Stomach (tissue), 4 donors: ENCODE data around the gene SUPT4H1.

Experiments used
- POLR2A ChIP-seq, 4 donors: fragments of 450-650 bp; IDR thresholded peaks; one replicate each; pipeline ENCODE4 v1.6.1; 2016; ENCODE audit warnings: antibody characterized with exemption in 4 of 4, control low read depth in 2 of 4, mild to moderate bottlenecking in 1 of 4, moderate library complexity in 1 of 4
- TF ChIP-seq, protein P1 (sequence below), 7 experiments: fragments of 450-650 bp in 4 of 7; fragments of 200-600 bp in 3 of 7; sonication (generic) in 3 of 7; IDR thresholded peaks; one replicate each; pipeline ENCODE4 v1.5.1; 2016 to 2019; ENCODE audit warnings: antibody characterized with exemption in 7 of 7, control low read depth in 2 of 7, mild to moderate bottlenecking in 1 of 7

DNA sequence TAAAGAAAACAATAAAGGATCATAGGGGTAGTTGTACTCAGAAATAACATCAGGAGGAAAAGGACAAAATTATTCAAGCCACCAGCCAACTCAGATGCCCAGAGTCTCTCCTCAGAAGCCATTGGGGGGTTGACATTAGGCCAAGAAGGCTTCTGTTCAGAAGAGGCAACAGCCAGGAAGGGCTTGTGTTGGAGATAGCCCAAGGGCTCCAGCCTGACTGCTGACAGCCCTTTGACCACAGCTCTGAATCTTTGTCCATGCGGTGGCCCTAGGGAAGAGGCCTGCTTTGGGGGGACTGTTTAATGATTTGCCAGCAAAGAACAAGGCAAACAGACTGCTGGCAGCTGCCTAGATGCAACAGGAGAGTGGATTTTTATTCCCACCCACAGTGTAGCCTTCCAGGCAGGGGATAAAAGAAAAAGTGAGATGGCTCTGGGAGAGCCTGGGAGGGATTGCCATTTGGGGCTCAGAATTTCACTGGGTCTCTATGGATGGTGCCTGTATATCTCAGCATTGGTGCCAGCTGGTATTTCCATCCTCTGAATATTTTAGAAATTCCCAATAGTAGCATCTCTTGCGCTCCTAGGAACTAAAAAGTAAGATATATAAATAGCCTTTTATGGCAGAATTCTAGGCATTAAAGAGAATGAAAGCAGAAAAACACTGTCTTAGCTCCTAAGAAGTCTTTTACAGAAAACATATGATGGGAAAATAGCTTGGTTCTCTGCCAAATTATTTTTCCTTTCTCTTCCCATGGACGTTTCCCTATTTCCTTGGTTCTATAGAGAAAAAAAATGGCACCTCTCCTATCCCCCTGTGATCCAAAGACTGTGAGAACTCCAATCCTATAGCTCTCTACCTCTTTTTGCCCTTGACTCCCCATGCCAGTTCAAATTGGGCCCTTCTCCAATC, 29.4 kb upstream of the SUPT4H1 start:
- TF ChIP-seq, protein P1, sequence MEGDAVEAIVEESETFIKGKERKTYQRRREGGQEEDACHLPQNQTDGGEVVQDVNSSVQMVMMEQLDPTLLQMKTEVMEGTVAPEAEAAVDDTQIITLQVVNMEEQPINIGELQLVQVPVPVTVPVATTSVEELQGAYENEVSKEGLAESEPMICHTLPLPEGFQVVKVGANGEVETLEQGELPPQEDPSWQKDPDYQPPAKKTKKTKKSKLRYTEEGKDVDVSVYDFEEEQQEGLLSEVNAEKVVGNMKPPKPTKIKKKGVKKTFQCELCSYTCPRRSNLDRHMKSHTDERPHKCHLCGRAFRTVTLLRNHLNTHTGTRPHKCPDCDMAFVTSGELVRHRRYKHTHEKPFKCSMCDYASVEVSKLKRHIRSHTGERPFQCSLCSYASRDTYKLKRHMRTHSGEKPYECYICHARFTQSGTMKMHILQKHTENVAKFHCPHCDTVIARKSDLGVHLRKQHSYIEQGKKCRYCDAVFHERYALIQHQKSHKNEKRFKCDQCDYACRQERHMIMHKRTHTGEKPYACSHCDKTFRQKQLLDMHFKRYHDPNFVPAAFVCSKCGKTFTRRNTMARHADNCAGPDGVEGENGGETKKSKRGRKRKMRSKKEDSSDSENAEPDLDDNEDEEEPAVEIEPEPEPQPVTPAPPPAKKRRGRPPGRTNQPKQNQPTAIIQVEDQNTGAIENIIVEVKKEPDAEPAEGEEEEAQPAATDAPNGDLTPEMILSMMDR (IDR thresholded peaks at IDR 0.05): no peak
- TF ChIP-seq POLR2A (IDR thresholded peaks at IDR 0.05): no peak
